Erythroblast (primary cell): ENCODE data around the gene NSD2.

Source experiments
- GATA1 ChIP-seq: IDR thresholded peaks from 2 replicates; pipeline ENCODE4 v1.6.1; 2011; ENCODE audit warnings: low read depth, mild to moderate bottlenecking, control low read depth, low read length, moderate library complexity
- POLR2A ChIP-seq: IDR thresholded peaks from 2 replicates; pipeline ENCODE4 v1.6.1; 2011; ENCODE audit warnings: mild to moderate bottlenecking, low read length

DNA sequence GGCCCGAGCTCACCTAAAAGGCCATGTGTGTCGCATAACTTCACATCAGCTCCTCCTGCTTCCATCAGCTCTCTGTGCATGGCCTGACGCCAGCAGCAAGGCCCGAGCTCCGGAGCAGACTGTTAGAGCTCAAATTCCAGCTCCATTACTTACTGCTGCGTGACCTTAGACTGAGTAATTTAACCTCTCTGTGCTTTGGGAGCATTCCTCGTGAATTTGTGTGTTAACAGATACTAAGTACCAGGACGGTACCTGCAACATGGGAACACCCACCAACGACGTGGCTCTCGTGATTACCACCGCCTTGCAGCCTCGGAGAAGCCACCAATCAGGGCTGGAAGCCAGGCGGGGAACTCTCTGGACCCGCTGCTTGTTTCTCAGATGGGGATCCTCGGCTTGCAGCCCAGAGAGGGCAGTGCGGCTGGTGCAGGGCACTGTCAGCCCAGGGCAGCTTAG is 28.2 kb upstream of the NSD2 start:
- TF ChIP-seq POLR2A = no peak
- no peak for TF ChIP-seq GATA1
